ENCODE results near the gene SPRY2.
"Not testable (repeated sequence)": the region's sequence is repeated elsewhere in the genome, so short reads cannot be mapped to it uniquely, and the experiment has no call there.

SPRY2 gene

DNA sequence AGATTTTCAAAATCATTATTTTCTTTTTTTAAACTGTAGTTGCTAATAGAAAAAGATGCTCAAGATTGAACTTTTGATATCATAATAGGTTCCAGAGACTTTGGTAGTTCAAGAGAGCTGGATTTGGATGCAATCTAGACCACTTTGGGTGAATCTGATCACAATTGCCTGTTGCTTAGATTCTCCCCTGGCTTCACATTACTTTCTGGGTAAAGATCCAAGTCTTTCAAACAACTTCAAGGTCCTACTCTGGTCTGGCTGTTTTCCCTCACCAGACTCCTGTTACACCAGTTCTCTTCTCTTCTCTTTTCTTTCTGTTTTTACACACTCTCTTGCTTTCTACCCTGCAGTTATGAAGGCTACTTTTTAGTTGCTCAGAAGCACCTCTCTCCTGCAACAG lies 7.4 kb upstream of the SPRY2 start:
- H3K9me3 ChIP-seq (ENCODE audit: control insufficient read depth, low read length) = no peaks in the 10 kb centered on the region
- H3K4me3 ChIP-seq (ENCODE audit: low read length) = no peak overlapping the region
- H3K4me1 ChIP-seq (ENCODE audit: control insufficient read depth, insufficient read depth, low read length) = peaks cover 8% of the 10 kb centered on the region
- no peak overlapping the region for H3K9ac ChIP-seq (ENCODE audit: low read length)
- peak; percentile 35 for DNase-seq (ENCODE audit: low read depth)
- H3K36me3 ChIP-seq (ENCODE audit: control insufficient read depth, insufficient read depth, low read length, severe bottlenecking) = no peaks in the 10 kb centered on the region
- H3K27me3 ChIP-seq (replicated peaks; ENCODE audit: control insufficient read depth, insufficient read depth, low read length) = no peaks in the 10 kb centered on the region

DNA sequence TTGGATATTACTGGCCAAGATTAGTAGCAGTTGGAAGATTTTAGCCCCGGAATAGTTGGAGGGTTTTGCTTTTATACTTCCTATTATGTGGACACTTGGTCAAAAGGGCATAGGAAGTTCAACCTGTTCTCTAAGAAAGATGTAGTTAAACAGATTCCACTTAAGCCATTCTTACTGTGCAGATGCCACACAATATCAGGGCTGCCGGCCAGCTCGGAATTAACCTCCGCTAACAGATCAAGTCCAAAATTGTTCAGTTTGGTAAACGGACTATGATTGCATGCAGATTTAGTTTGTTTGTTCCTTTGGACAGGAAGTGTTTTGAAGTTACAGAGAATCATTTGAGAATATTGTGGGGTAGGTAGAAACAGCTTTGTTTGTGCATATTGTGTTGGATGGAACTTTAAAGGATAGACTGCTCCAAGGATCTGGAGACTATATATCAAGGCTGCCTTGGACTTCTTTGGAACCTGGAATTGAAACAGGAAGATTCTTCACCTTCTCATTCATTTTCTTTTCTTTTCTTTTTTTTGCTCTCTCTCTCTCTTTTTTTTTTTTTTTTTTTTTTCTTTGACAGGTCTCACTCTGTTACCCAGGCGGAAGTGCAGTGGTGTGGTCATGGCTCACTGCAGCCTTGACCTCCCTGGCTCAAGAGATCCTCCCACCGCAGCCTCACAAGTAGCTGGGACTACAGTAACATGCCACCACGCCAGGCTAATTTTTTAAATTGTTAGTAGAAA lies 5.0 kb upstream of the SPRY2 start:
- Histone ChIP-seq H3K4me1 (ENCODE audit: control insufficient read depth, insufficient read depth, low read length) (peaks cover 18% of the 10 kb centered on the region), H3K36me3 (ENCODE audit: control insufficient read depth, insufficient read depth, low read length, severe bottlenecking) (no peaks in the 10 kb centered on the region), H3K9me3 (ENCODE audit: control insufficient read depth, low read length) (no peaks in the 10 kb centered on the region), H3K4me3 (ENCODE audit: low read length) (no peak overlapping the region), H3K9ac (ENCODE audit: low read length) (no peak overlapping the region), H3K27me3 (replicated peaks; ENCODE audit: control insufficient read depth, insufficient read depth, low read length) (no peaks in the 10 kb centered on the region)
- no peak for DNase-seq (ENCODE audit: low read depth)

DNA sequence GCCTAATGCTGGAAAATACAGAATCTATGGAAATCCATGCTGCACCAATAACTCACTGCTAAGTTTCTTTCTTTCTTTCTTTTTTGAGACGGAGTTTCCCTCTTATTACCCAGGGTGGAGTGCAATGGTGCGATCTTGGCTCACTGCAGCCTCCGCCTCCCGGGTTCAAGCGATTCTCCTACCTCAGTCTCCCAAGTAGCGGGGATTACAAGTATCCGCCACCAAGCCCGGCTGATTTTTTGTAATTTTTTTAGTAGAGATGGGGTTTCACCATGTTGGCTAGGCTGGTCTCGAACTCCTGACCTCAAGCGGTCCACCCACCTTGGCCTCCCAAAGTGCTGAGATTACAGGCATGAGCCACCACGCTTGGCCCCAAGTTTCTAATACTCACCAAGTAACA lies 3.1 kb upstream of the SPRY2 start:
- not testable (repeated sequence) for H3K9me3 ChIP-seq (ENCODE audit: control insufficient read depth, low read length); DNase-seq (ENCODE audit: low read depth); H3K4me3 ChIP-seq (ENCODE audit: low read length); H3K36me3 ChIP-seq (ENCODE audit: control insufficient read depth, insufficient read depth, low read length, severe bottlenecking); H3K9ac ChIP-seq (ENCODE audit: low read length); H3K27me3 ChIP-seq (replicated peaks; ENCODE audit: control insufficient read depth, insufficient read depth, low read length)
- H3K4me1 ChIP-seq (ENCODE audit: control insufficient read depth, insufficient read depth, low read length) = peaks cover 18% of the 10 kb centered on the region

DNA sequence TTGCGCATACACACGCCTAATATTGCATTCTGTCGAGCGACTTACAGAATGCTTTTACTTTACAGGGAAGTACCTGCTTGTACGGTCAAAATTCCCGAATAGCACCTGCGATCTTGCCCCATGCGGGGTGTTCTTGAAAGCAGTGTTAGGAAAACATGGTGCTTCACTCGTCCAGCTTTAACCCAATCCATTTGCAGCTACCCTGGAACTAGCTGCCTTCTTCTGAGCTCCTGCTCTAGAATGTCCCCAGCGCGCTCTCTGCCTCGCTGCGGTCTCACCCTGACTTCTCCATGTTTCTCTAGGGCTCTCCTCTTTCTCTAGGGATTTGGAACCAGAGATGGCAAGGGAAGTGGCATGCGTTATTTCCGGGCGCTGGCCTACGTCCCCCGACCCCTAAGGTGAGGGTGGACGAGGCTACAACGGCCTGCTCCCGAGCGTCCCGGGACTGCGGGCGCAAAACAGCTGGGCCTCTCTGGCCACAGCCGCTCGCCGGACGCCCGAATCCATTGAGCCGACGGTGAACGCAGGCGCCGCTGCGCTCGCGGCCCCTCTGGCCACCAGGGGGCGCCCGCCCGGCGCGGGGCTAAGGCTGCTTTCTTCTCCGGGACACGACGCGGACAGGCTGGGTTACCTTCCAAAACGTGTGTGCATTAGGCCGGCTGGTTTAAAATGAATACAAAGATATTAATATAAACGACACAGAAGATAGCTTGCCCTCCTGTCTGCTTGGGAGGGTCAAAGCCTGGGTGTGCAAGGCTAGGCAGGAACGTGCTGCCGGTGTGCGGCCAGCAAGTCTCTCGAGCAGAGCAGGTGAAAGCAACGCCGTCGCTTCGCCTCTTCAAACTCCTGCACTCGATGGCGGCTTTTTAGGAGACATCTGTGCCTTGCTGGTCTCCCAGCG lies 1.8 kb upstream of the SPRY2 start:
- Histone ChIP-seq H3K27me3 (replicated peaks; ENCODE audit: control insufficient read depth, insufficient read depth, low read length) (no peaks in the 10 kb centered on the region), H3K9me3 (ENCODE audit: control insufficient read depth, low read length) (no peaks in the 10 kb centered on the region), H3K4me1 (ENCODE audit: control insufficient read depth, insufficient read depth, low read length) (peaks cover 15% of the 10 kb centered on the region), H3K9ac (ENCODE audit: low read length) (peak overlapping the region; percentile 91), H3K36me3 (ENCODE audit: control insufficient read depth, insufficient read depth, low read length, severe bottlenecking) (no peaks in the 10 kb centered on the region), H3K4me3 (ENCODE audit: low read length) (peak overlapping the region; percentile 91)
- peak; percentile 91 for DNase-seq (ENCODE audit: low read depth)

DNA sequence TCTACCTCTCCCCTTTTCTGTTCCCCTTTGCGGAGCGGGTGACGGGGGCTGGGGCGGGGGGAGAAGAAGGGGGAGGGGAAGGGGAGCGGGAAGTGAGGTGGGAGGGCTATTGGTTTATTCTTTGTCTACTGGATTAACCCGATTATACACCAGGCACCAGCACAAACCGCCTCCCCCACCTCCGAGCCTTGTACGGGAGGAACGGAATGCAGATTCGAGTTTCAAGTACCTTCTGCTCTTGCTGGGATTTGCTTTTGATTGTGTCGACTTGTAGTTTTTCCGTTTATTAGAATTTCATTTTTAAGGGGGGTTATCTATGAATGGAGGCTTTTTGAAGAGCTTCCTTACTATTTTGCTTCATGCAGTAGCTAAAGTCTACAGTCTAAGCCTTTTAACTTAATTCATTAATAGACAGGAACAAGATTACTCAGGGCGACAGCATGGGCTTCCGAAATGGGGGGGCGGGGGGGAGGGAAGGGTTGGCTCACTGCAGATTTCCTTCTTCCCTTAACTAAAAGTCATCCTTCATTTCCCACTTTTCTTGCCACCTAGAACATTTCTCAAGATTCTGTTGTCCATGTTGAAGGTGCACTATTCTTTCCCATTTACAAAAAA lies 937 bp upstream of the SPRY2 start:
- Histone ChIP-seq H3K9me3 (ENCODE audit: control insufficient read depth, low read length) (no peaks in the 10 kb centered on the region), H3K36me3 (ENCODE audit: control insufficient read depth, insufficient read depth, low read length, severe bottlenecking) (peaks cover 6% of the 10 kb centered on the region), H3K4me1 (ENCODE audit: control insufficient read depth, insufficient read depth, low read length) (peaks cover 22% of the 10 kb centered on the region), H3K9ac (ENCODE audit: low read length) (peak overlapping the region; percentile 91), H3K4me3 (ENCODE audit: low read length) (peak overlapping the region; percentile 91), H3K27me3 (replicated peaks; ENCODE audit: control insufficient read depth, insufficient read depth, low read length) (no peaks in the 10 kb centered on the region)
- peak; percentile 56 for DNase-seq (ENCODE audit: low read depth)

DNA sequence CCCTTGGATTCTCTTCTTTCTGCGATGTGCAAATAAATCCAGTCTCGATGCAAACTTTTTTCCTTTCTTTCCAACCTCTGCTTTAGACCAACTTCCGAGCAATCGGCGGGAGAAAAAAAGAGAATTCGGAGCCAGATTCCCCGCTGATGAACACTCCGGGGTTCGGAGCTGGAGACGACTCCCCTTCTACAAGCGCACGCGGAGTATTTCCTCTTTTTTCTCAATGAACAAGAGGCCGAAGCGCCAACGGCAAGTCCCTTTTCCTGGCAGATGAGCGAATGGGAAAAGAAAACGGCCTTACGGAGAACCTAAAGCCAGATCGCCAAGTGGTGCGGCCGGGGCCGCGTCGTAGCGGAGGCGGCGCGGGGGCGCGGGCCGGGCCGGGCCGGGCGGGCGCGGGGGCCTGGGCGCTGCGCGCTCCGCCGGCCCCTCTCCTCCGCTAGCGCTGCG lies 250 bp downstream of the SPRY2 start:
- no peaks in the 10 kb centered on the region for H3K27me3 ChIP-seq (replicated peaks; ENCODE audit: control insufficient read depth, insufficient read depth, low read length)
- DNase-seq (ENCODE audit: low read depth) = no peak
- peak overlapping the region; percentile 95 for H3K9ac ChIP-seq (ENCODE audit: low read length)
- H3K9me3 ChIP-seq (ENCODE audit: control insufficient read depth, low read length) = no peaks in the 10 kb centered on the region
- H3K36me3 ChIP-seq (ENCODE audit: control insufficient read depth, insufficient read depth, low read length, severe bottlenecking) = peaks cover 11% of the 10 kb centered on the region
- peak overlapping the region; percentile 91 for H3K4me3 ChIP-seq (ENCODE audit: low read length)
- H3K4me1 ChIP-seq (ENCODE audit: control insufficient read depth, insufficient read depth, low read length) = peaks cover 33% of the 10 kb centered on the region

DNA sequence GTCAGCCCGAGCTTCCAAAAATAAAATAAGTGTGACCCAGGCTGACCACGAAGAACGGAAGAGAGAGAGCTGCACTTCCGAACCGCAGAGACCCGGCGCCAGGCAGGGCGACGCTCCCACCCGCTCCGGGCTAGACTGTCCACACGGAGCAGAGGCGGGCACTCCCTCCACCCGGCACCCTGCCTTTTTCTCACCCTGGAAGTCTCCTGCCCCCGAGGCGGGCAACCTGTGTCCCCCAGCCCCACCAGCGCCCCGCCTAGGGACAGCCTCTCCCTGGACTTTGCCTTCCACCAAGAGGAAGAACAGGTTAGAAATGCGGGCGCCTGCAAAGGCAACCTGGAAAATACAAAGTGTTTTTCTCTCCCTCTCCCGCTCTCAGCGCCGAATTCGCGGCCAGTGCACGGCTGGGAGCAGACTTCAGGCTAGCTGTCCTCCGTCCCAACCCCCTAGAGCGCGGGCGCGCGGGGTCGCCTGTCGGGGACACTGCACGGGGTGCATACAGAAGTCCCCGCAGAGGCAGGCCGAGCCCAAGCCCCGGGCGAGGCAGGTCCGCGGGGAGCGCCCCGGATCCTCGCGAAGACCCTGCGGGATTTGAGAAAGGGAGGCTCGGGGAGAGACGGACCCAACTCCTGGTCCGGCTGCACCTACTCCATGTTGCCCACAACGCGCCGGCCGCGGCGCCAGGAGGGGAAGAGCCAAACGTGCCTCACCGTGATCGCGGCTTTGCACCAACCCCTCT lies 845 bp downstream of the SPRY2 start:
- DNase-seq (ENCODE audit: low read depth) = peak; percentile 69
- Histone ChIP-seq H3K9me3 (ENCODE audit: control insufficient read depth, low read length) (no peaks in the 10 kb centered on the region), H3K4me1 (ENCODE audit: control insufficient read depth, insufficient read depth, low read length) (peaks cover 39% of the 10 kb centered on the region), H3K9ac (ENCODE audit: low read length) (peak overlapping the region; percentile 95), H3K27me3 (replicated peaks; ENCODE audit: control insufficient read depth, insufficient read depth, low read length) (no peaks in the 10 kb centered on the region), H3K36me3 (ENCODE audit: control insufficient read depth, insufficient read depth, low read length, severe bottlenecking) (peaks cover 11% of the 10 kb centered on the region), H3K4me3 (ENCODE audit: low read length) (peak overlapping the region; percentile 91)

DNA sequence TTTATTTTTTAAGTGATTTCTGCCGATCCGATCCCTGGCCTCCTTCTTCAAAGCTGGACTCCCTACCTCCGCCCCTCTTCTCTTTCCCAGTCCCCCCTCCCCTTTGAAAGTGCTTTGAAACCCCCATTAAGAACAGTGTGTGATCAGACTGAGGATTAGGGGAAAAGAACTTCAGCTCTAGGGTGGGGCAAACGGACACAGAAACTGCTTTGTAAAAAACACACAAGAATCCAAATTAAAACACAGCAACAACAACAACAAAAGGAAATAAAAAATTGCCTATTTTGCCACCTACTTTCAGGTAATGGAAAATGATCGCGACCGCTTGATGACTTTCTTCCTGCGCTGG lies 1.4 kb downstream of the SPRY2 start:
- peak overlapping the region; percentile 91 for H3K4me3 ChIP-seq (ENCODE audit: low read length)
- no peaks in the 10 kb centered on the region for H3K9me3 ChIP-seq (ENCODE audit: control insufficient read depth, low read length)
- no peaks in the 10 kb centered on the region for H3K27me3 ChIP-seq (replicated peaks; ENCODE audit: control insufficient read depth, insufficient read depth, low read length)
- H3K9ac ChIP-seq (ENCODE audit: low read length) = peak overlapping the region; percentile 95
- DNase-seq (ENCODE audit: low read depth) = no peak
- peaks cover 11% of the 10 kb centered on the region for H3K36me3 ChIP-seq (ENCODE audit: control insufficient read depth, insufficient read depth, low read length, severe bottlenecking)
- H3K4me1 ChIP-seq (ENCODE audit: control insufficient read depth, insufficient read depth, low read length) = peaks cover 44% of the 10 kb centered on the region

DNA sequence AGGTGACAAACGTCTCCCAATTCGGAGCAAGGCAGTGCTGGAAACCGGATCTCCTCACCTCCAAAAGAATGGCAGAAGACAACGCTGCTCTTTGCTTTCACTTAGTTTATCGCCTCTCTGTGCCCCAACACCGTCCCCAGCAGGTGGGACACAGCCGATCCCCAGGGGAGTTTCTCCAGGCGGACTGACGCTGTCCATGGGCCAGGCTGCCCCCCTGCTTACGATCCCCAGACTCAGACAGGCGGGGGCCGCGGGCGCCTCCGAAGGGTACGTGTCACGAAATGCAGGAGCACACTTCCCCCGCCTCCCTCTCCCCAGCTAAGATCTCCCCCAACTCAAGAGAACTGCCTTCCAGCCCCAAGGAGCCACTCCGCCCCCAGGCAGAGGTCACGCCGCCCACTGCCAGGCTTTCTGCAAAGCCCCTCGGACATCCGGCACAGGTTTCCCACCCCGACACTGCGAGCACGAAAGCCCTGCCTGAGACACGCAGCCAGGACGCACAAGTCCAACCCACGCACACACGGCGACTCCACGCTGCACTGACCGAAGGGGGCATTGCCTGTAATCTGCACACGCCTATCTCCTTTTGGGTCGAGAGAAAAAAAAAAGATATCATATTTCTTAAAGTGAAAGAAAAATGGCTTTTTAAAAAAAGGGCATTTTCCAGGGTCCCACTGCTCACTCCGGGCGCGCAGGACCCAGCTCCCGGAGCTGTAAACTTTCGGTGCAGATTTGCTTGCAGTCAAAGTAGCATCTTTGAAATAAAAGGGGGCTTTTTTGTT lies 2.0 kb downstream of the SPRY2 start:
- Histone ChIP-seq H3K36me3 (ENCODE audit: control insufficient read depth, insufficient read depth, low read length, severe bottlenecking) (peaks cover 11% of the 10 kb centered on the region), H3K4me3 (ENCODE audit: low read length) (peak overlapping the region; percentile 91), H3K27me3 (replicated peaks; ENCODE audit: control insufficient read depth, insufficient read depth, low read length) (no peaks in the 10 kb centered on the region), H3K9me3 (ENCODE audit: control insufficient read depth, low read length) (no peaks in the 10 kb centered on the region), H3K9ac (ENCODE audit: low read length) (peak overlapping the region; percentile 95), H3K4me1 (ENCODE audit: control insufficient read depth, insufficient read depth, low read length) (peaks cover 48% of the 10 kb centered on the region)
- DNase-seq (ENCODE audit: low read depth) = peak; percentile 93

DNA sequence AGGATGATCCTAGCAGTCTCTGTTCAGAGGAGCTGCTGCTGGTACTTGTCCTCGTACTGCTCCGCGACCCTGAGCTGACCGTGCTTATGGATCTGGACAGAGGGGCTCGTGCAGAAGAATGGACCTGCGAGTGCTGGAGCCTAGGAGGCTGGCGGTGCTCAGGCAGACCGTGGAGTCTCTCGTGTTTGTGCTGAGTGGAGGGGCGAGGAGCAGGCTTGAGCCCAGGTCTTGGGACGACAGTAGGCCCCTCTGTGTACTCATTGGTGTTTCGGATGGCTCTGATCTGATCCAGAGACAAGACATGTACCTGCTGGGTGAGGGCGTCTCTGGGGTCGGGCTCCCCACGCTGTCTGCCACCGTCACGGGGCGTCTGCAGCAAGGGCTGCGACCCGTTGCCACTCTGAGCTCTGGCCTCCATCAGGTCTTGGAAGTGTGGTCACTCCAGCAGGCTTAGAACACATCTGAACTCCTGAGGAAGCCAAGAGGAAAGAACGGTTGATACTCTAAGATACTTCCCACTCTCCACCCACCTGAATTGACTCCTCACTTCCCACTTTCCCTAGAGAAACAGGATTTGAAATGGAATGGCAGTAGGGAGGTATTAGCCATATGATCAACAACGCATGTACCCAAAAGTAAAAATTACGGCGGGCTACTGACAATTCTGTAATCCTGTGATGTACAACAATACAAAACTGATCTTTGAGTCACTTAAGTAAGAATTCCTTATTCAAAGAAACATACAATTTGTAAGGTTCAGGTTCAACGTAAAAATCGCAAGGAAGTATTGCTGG lies 3.4 kb downstream of the SPRY2 start:
- H3K36me3 ChIP-seq (ENCODE audit: control insufficient read depth, insufficient read depth, low read length, severe bottlenecking) = peaks cover 16% of the 10 kb centered on the region
- peak; percentile 45 for DNase-seq (ENCODE audit: low read depth)
- peak overlapping the region; percentile 95 for H3K9ac ChIP-seq (ENCODE audit: low read length)
- H3K4me3 ChIP-seq (ENCODE audit: low read length) = peak overlapping the region; percentile 91
- no peaks in the 10 kb centered on the region for H3K9me3 ChIP-seq (ENCODE audit: control insufficient read depth, low read length)
- peaks cover 36% of the 10 kb centered on the region for H3K4me1 ChIP-seq (ENCODE audit: control insufficient read depth, insufficient read depth, low read length)
- no peaks in the 10 kb centered on the region for H3K27me3 ChIP-seq (replicated peaks; ENCODE audit: control insufficient read depth, insufficient read depth, low read length)

Data from adipocyte (in vitro differentiated cells).